ENCODE results near the gene MOCS3. TPM values are rescaled to one million over a fixed set of nuclear protein-coding genes. Genes with fewer than 3 reads are reported as not detected.

Gene MOCS3
- total RNA-seq, 6 experiments from 2014 or later, result 2.3 to 3.2 (median 2.7) TPM

- Histone ChIP-seq H3K36me3 (no peaks in the 10 kb centered on the region), H3K4me1 (no peaks in the 10 kb centered on the region), H3K4me3 (no peak overlapping the region), H3K27me3 (no peaks in the 10 kb centered on the region), H3K9me3 (no peaks in the 10 kb centered on the region), H3K27ac (no peak overlapping the region)
- DNase-seq (no peak), ATAC-seq (peak; percentile 45 to 60 (median 50))
- no peak for TF ChIP-seq POLR2A (IDR thresholded peaks at IDR 0.05)
- TF ChIP-seq, protein P1, sequence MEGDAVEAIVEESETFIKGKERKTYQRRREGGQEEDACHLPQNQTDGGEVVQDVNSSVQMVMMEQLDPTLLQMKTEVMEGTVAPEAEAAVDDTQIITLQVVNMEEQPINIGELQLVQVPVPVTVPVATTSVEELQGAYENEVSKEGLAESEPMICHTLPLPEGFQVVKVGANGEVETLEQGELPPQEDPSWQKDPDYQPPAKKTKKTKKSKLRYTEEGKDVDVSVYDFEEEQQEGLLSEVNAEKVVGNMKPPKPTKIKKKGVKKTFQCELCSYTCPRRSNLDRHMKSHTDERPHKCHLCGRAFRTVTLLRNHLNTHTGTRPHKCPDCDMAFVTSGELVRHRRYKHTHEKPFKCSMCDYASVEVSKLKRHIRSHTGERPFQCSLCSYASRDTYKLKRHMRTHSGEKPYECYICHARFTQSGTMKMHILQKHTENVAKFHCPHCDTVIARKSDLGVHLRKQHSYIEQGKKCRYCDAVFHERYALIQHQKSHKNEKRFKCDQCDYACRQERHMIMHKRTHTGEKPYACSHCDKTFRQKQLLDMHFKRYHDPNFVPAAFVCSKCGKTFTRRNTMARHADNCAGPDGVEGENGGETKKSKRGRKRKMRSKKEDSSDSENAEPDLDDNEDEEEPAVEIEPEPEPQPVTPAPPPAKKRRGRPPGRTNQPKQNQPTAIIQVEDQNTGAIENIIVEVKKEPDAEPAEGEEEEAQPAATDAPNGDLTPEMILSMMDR (IDR thresholded peaks at IDR 0.05), result peak; percentile 34 to 53 (median 44)
- intact Hi-C loops (cut with DNase I), result loop anchor here (5.0 kb wide), 2 partner anchors 309 to 314 kb away; no protein-coding TSS in a partner anchor
- 21% methylated on average over 8 of the region's 13 CpGs for WGBS (ENCODE audit: insufficient coverage, low coverage, low lambda C conversion rate, missing lambda C conversion rate)
These were observed 34.3 kb downstream of the MOCS3 start for GRCh38 chr20:50992733-50993457.

DNA sequence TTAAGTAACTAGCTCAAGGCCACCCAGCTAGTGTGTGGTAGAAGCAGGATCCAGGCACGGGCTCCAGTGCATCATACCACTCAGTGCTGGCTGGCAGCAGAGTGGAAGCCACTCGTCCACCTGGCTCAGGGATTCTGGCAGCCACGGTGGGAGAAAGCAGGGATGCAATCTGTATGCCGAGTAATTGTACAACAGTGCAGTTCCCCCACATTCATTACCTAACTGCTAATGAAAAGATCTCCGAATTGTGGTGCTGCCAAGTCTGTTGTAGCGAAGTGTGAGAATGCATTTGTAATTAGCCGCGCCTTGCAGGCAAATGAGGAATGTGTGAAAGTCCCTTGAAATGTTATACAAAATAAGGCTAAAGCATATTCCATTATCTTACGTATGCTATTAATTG, 35.3 kb downstream of the MOCS3 start:
- no peak for ATAC-seq
- no peaks in the 10 kb centered on the region for H3K9me3 ChIP-seq
- no peak for DNase-seq
- no peak overlapping the region for H3K27ac ChIP-seq
- intact Hi-C loops (cut with DNase I), result loop anchor here (5.0 kb wide), 2 partner anchors 308 to 313 kb away; no protein-coding TSS in a partner anchor
- H3K4me3 ChIP-seq, result no peak overlapping the region
- WGBS (ENCODE audit: insufficient coverage, low coverage, low lambda C conversion rate, missing lambda C conversion rate), result 69% methylated on average over 9 of the region's 9 CpGs
- no peaks in the 10 kb centered on the region for H3K4me1 ChIP-seq
- H3K27me3 ChIP-seq, result no peaks in the 10 kb centered on the region
- H3K36me3 ChIP-seq, result no peaks in the 10 kb centered on the region
- TF ChIP-seq, protein P1 (IDR thresholded peaks at IDR 0.05), result no peak
- TF ChIP-seq POLR2A (IDR thresholded peaks at IDR 0.05), result no peak

DNA sequence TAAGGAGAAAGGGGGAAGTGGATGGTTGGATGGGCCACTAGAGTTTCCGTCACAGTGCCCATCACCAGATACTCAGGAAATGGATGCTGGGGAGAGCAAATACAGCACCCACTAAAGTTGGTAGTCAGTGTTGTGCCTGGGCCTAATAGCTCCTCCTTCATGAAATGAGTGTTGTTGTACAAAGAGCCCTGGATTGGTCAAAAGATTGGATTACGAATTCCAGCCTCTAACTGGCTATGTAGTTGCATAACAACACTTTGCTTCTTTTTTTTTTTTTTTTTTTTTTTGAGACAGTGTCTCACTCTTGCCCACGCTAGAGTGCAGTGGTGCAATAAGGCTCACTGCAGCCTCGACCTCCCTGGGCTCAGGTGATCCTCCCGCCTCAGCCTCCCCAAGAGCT, 36.9 kb downstream of the MOCS3 start:
- H3K36me3 ChIP-seq, result no peaks in the 10 kb centered on the region
- no peak for ATAC-seq
- TF ChIP-seq POLR2A (IDR thresholded peaks at IDR 0.05), result no peak
- TF ChIP-seq, protein P1 (IDR thresholded peaks at IDR 0.05), result no peak
- H3K27me3 ChIP-seq, result no peaks in the 10 kb centered on the region
- no peak overlapping the region for H3K27ac ChIP-seq
- no peak overlapping the region for H3K4me3 ChIP-seq
- intact Hi-C loops (cut with DNase I), result no loop called here
- WGBS (ENCODE audit: insufficient coverage, low coverage, low lambda C conversion rate, missing lambda C conversion rate), result 71% methylated on average over 5 of the region's 5 CpGs
- no peak for DNase-seq
- H3K4me1 ChIP-seq, result no peaks in the 10 kb centered on the region
- no peaks in the 10 kb centered on the region for H3K9me3 ChIP-seq

GRCh38 chr20:50996901-50997865, 38.6 kb downstream of the MOCS3 start:
- H3K27ac ChIP-seq, result no peak overlapping the region
- no peaks in the 10 kb centered on the region for H3K4me1 ChIP-seq
- no peaks in the 10 kb centered on the region for H3K9me3 ChIP-seq
- no peaks in the 10 kb centered on the region for H3K27me3 ChIP-seq
- ATAC-seq (no peak), DNase-seq (no peak)
- WGBS (ENCODE audit: insufficient coverage, low coverage, low lambda C conversion rate, missing lambda C conversion rate), result 38% methylated on average over 7 of the region's 10 CpGs
- TF ChIP-seq, protein P1 (IDR thresholded peaks at IDR 0.05), result no peak
- no peak for TF ChIP-seq POLR2A (IDR thresholded peaks at IDR 0.05)
- intact Hi-C loops (cut with DNase I), result no loop called here
- H3K4me3 ChIP-seq, result no peak overlapping the region
- H3K36me3 ChIP-seq, result no peaks in the 10 kb centered on the region
